GM21786 (cell line): ENCODE results near the gene DNAH7.
A peak's percentile ranks its signal among the peaks of the same experiment; 100 is the strongest.
"Not testable (repeated sequence)": the region's sequence is repeated elsewhere in the genome, so short reads cannot be mapped to it uniquely, and the experiment has no call there.

ENCODE experiments used
- ATAC-seq: cut with Tn5 transposase; IDR thresholded peaks from one replicate; pipeline ENCODE4 v1.9.1; 2021; ENCODE audit not compliant: unreplicated experiment

The DNAH7 gene

DNA sequence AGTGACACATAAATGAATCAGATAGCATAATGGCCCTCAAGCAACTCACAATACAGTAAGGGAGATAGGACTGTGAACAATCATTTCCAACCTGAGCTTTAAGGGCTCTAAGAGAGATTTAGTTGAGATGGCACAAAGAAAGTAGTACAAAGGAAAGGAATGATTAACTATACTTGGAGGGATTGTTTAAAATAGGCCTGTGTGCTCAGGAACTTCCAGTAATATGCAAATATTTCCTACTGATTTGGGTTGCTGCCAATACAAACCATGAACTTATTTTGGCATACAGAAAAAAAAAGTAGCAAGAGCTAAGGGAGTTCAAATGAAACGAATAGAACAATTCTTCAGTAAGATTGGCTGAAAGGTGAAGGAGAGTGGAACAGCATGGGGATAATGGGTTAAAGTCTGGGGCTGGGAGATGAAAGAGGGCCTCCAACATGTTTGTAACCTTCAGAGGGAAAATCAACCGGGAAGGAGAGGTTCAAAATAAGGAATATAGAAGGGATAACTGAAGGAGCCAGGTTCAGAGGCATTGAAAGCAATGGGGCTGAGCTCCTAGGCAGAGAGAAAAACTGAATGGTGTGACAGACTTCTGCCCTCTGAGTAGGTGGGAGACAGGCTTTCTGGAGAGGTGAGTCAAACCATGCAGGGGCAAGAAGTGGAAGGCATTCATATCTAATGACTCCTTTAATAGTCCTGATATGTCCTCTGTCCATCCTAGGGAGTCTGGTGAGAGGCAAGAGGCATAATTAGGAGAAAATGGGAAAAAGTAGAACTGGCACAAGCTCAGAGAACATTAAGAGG is 83.5 kb downstream of the DNAH7 start:
- no peak for ATAC-seq

DNA sequence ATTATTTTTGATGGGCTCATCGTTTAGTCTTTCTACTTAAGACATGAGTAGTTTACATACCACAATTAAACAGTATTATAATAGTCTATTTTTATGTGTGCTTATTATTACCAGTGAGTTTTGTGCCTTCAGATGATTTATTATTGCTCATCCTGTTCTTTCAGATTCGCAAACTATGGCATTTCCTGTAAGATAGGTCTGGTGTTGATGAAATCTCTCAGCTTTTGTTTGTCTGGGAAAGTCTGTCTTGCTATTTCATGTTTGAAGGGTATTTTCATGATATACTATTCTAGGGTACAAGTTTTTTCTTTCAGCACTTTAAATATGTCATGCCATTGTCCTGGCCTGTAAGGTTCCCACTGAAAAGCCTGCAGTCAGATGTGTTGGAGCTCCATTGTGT is 101.3 kb downstream of the DNAH7 start:
- ATAC-seq: no peak

DNA sequence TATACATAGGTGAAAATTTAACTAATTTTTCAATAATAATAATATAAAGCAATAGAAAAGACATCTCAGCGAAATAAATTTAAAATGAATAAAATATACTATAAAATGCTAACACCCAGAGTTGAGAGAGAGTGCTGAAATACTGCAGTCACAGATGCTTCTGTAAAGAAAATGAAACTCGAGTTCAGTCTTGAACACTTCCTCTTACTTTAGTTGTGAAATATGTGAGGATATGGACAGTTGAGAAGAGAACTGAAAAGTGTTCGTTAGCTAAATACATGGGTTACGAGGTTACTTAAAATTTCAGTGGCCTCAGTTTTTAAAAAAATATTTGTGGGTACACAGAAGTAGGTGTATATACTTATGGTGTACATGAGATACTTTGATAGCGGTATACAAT is 106.8 kb downstream of the DNAH7 start:
- peak; percentile 94 for ATAC-seq

DNA sequence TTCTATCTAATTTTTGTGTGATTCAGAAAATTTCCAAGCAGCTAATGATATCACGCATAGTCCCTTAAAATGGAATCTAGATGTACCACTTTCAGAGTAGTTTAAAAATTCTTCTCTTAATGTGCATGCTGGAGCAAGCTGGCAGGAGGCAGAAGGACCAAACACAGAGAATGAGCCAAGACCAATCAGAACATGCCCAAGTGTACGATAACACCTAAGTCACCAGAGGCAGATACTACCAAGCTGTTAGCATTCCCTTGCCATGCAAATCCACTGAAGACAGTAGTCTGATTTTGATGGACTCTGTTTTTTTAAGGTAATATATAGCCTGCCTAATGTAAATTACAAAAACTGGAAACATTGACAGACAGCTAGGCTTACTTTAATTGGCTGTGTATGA is 109.3 kb downstream of the DNAH7 start:
- ATAC-seq: no peak

DNA sequence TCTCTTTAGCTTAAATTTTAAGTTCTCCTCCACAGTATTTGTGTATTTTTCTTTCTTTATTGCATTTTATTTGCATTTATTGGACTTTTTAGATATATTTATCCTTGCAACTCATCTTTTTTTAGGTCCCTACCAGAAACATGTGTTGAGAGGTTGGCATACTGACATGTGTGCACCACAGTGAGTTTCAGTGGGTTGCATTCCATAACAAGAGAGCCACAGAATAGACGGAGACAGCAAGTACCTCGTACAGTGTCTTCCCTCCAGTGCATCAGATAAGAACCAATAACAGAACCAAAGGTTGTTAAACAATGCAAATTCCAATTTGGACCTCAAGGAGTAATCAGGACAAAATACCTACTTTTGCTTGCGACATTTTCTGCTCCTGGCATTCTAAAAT is 111.9 kb downstream of the DNAH7 start:
- no peak for ATAC-seq

DNA sequence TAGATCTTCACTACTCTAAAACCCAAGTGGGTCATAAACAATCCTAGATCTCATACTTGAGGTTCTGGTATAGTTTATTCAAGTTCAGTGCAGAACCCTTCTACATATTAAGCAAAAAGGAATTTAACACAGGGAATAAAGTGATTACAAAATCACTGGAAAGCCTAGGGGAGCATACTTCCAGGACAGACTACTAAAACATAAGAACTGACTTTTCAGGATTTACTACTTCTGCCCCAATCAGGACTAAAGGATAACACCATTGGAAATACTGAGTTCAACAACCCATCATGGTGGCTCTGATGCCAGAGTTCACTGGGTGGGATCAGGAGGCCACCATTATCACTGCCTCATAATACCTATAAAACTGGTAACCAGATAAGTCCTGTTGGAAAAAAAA is 123.6 kb downstream of the DNAH7 start:
- no peak for ATAC-seq

DNA sequence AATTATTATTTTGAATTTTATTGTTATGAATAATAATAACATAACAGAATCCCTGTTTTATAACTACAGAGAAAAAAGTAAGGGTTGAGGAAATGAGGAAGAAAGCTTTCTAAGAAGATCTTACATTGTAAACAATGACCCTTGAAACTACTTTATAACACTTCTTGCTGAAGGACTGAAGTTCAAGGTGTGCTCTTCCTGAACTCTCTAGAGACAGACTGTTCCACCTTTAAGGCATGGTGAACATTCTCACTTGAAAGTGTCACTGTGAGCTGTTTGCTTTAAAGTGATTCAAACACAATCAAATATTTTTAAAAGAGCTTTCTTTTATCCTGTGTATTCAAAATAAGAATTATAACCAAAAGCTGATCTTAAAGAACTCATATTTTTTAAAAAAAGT is 131.5 kb downstream of the DNAH7 start:
- ATAC-seq: no peak

DNA sequence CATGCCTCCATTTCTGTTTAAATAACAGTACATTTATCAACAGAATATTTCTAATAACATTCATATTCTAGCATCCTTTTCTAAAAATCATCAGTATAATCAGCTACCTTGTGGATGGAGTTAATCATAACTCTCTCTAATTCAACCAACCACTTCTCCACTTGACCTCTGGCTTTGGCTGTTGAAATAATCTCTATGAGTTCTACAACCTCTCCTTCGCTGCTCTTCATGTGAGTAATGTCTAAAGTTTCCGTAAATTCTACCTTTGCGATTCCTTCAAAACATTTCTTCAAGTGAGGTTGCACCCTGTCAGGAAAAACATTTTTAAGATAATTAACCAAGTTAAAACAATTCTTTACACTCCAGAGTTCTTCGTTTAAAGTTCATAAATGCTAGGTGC is 134.2 kb downstream of the DNAH7 start:
- no peak for ATAC-seq

DNA sequence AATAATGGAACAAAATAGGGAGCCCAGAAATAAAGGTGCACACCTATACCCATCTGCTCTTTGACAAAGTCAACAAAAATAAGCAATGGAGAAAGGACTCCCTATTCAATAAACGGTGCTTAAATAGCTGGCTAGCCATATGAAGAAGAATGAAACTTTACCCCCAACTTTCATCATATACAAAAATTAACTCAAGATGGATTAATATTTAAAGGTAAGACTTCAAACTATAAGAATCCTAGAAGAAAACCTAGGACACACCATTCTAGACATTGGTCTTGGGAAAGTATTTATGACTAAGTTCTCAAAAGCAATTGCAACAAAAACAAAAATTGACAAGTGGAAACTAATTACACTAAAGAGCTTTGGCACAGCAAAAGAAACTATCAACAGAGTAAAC is 139.1 kb downstream of the DNAH7 start:
- no peak for ATAC-seq

DNA sequence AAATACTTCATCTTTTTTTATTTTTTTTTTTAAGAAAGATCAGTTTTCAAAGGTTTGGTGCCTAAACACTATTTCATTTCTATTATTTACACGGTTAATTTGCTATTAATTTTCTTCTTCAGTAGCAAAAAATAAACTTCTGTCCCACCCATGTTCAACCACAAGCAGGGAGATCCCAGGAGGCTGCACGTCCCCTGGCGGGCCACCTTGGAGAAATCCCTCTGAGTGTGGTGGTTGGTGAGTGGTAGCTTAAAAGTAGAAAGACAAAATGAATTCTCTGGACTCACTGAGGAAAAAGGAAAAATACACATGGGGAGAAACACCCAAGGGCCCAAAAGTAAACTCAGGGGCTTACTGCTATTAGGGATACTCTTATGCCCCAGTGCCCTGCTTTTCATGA is 143.5 kb downstream of the DNAH7 start:
- no peak for ATAC-seq

DNA sequence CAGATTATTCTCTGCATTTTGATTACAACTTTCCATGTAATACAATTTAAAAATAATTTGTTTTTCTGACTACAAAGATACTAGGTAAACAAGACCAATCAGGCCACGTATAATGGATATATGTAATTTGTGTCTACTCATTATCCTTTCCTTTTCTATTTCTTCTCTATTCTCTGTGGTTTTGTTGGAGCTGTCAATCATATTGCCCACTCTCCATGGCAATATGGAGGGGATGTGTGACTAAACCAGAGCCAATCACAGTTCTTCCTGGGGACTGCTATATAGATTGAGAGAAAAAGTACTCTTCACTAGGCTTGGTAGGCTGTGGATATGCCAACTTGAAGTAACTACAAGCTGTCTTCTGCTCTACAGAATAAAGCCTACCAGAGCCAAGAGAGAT is 144.7 kb downstream of the DNAH7 start:
- ATAC-seq: no peak

DNA sequence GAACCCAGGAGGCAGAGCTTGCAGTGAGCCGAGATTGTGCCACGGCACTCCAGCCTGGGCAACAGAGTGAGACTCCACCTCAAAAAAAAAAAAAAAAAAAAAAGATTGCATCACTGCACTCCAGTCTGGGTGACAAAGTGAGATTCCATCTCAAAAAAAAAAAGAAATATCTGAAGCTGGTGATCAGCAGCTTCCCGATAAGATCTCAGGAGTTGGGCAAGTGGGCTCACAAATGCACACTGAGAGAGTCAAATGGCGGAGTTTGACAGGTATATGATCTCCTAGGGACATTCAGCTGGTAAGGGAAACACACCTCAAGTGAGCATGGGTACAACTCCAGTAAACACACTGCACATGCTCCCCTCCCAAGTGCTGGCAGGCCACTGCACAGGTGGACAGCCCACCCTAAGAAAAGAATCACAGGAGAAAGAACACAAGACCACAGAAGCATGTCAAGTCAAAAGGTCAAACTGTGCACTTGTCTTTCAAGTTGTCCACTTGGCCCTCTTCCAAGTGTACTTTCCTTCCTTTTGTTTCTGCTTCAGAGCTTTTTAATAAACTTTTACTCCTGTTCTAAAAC is 151.5 kb downstream of the DNAH7 start:
- ATAC-seq: not testable (repeated sequence)

DNA sequence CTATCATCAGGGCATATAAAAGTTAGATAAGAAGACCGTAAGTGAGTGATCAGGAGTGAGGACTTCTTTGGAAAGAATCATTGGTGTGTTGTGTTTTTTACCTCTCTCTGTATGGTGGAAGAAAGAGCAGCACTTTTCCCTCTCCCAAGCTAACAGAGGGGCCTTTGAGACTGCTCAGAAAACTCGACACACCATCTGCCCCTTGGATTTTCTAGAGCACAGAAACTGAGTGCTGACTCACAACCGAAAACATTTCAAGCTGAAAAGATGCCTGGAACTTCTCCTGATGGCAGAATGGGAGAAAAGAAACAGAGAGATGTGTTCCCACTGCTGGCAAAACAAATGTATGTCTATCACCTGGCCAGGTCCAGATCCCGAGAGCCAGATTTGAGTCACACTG is 156.6 kb downstream of the DNAH7 start:
- no peak for ATAC-seq

DNA sequence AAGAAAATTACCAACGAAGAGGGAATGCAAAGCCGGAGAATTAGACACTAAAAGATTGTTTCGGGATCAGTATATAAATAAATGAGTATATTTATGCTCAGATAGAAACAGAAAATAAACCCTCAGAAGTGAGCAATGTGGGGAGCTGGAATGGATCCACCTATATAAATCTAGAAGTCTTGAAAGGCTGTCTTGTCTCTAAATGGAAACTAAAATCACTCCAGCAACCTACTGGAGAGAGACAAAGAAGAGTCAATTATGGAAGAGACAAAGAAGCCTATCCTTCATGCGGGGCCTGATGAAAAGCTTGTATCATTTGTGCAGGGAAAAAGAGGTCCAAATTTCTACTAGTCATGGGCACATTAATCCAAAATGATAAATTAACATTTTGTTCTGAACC is 158.1 kb downstream of the DNAH7 start:
- ATAC-seq: no peak

DNA sequence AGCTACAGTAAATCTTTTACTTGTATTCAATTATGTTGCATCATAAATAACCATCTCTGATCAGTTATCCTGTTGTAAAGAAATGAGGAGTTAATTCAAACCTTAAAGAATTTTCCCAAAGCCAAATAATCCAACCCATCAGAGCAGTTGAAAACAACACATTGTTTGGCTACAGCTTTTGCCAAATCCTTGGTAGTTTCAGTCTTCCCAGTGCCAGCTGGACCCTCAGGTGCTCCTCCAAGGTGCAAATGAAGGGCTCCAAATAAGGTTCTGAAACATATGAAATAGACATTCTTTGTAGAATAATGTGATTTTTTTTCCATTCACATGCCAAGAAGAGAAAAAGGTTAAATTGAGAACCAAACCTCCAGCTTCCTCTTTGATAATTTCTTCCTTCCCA is 158.7 kb downstream of the DNAH7 start:
- no peak for ATAC-seq

DNA sequence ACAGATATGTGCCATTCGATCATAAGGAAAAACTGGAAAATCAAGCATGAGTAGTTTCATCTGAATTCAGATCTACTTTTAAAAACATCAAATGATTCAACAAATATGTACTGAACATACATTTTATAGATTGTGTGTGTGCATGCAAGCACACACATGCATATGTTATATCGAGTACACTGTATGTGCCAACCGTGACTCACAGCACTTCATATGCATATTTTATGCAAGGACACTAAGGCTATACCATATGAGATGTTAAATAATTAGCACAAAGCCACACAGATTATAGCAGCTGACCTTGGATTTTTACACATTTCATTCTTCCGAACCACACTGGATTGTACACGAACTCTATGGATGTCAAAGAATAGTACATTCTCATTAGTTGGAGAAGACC is 161.2 kb downstream of the DNAH7 start:
- no peak for ATAC-seq

DNA sequence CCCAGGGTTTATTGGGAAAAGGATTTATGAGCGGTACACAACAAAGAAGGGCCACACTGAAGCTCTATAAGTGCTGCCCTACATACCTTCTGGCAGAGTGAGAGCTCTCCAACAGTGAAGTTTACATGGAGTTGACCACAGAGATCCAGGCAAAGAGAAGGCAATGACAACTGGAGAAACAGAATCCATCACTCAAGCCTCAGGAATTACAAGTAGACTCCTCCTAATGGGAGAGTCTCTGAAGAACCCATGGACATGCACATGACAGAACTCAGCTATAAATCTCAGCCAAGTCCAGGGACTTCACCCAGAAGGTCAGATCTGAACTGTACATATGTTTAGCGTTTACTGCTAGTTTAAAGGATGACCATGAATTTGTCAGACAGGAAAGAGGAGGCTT is 164.7 kb downstream of the DNAH7 start:
- no peak for ATAC-seq

DNA sequence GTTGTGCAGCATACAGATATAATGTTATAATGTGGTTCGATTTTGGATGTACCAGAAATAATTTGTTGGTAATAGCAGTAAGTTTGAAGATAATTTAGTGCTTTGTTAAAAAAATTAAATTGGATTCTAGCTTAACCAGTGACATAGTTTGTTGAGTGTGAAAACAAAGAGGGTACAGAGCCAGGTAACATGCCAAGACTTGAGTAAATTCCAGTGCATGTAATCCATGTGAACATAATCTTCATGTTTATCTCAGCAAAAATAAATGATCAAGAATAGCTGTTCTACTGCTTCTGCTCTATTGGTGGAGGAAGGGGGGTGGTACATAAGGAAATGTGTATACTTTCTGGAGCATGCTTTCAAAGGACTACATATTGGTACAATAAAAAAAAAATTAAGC is 165.8 kb downstream of the DNAH7 start:
- ATAC-seq: no peak

DNA sequence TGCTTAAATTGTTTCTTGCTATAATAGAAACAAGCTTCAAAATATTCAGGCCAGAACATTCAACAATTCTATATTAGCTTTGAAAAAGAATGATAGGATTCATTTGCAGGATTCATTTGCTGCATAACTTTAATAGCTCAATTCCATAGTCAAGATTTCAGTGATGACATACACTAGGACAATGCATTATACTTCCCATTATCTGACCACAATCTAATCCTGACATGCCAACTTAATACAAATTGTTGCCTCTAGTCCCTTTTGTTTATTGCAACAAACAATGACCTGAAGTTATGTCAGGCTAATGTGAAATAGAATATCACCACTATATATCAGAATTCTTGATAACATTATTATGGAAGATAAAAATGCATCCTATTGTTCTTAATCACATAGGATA is 169.4 kb downstream of the DNAH7 start:
- ATAC-seq: no peak

DNA sequence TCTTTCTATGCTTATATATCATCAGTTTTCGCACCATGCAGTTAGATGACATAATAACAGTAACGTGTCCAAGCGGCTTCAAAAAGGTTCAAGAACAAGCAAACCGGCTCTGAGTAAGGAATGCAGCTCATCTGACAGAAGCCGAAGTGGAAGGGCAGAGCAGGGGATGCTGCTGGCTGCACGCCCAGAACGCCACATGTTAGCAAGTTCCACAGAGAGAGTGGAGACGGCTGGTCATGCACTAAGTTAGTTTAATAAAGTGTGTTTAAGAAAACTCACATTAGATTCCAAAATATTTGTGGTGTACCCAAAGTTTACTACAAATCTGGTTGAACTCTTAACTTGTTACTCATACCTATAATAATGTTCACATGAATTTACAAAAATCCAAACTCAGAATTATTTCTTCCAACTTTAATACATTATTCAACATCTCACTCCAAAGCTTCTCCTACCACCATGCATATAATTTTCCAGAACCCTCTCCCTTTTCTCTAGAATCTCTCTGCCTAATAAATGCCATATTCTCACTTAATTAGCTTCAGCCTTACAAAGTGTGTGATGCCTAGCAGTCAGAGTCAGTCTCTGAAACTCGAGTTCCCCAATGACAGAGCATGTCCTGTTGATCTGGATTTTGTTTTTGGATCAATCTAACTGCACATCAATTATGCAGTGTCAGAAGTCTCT is 170.0 kb downstream of the DNAH7 start:
- no peak for ATAC-seq

DNA sequence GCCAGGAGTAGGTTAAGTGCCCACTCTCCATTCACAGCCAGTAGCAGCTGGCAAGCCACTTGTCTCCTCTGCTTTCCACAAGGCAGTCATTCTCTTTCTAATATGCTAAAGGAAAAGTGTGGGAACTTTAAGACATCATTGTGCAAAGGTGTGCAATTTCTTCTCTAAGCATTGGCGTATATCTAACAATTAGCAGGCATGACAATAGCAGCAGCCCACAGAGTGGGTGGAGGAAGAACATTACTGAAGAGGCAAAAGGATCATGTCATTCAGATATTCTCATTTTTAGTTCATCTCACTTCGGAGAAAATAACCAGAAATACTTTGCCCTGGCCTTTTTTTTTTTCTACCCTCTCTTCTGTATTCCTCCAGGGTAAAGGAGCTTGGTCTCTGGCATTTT is 177.6 kb downstream of the DNAH7 start:
- ATAC-seq: no peak

DNA sequence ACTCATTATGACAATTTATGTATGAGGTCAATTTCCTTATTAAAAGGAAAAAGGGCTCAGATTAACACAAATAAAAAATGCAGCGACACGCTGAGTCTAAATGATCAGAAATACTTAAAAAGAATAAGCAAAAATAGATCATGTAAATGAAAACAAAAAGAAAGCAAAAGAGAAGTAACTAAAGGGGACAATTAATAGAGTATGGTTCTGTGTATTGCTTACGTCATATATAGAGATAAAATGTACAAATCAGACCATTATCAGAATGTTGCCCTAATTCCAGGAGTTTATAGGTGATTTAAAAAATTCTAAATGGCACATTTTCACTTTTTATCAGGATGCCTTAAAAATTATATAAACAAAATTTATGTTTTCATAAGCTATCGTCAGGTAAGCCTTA is 189.5 kb downstream of the DNAH7 start:
- no peak for ATAC-seq
